Activated T-cell treated with anti-CD3 and anti-CD28 coated beads, Interleukin-2, amount 50 U/mL, for 4 hours (primary cell): ENCODE results near the gene ARMH1. TPM values are rescaled to one million over a fixed set of nuclear protein-coding genes. Genes with fewer than 3 reads are reported as not detected.

Experiments
- ATAC-seq, 2 donors: fragments of 200-7000 bp; cut with Tn5 transposase; one replicate each; pipeline ENCODE4 v1.10.0; 2021
- DNase-seq: peaks from one replicate; pipeline ENCODE4 v3.0.0-alpha.2; 2020
- H3K27me3 Mint-ChIP-seq: one replicate; pipeline ENCODE4 v1.8.0; 2021; ENCODE audit warnings: low read depth, mixed read lengths
- H3K36me3 Mint-ChIP-seq: one replicate; pipeline ENCODE4 v1.8.0; 2022; ENCODE audit warnings: mixed read lengths; ENCODE audit not compliant: insufficient read depth
- H3K4me1 Mint-ChIP-seq: one replicate; pipeline ENCODE4 v1.8.0; 2021; ENCODE audit warnings: low read depth, mixed read lengths
- H3K4me3 Mint-ChIP-seq: one replicate; pipeline ENCODE4 v1.8.0; 2021; ENCODE audit warnings: mild to moderate bottlenecking, moderate library complexity, mixed read lengths
- H3K9me3 Mint-ChIP-seq: one replicate; pipeline ENCODE4 v1.8.0; 2021; ENCODE audit warnings: mixed read lengths
- total RNA-seq, 3 donors: library from RNA; stranded (reverse); gene quantifications; one replicate each; pipeline ENCODE4 v1.2.1, GENCODE V29; 2021

Gene ARMH1
- total RNA-seq, 3 donors from 2014 or later = 29.4 to 57.2 (median 49.5) TPM

DNA sequence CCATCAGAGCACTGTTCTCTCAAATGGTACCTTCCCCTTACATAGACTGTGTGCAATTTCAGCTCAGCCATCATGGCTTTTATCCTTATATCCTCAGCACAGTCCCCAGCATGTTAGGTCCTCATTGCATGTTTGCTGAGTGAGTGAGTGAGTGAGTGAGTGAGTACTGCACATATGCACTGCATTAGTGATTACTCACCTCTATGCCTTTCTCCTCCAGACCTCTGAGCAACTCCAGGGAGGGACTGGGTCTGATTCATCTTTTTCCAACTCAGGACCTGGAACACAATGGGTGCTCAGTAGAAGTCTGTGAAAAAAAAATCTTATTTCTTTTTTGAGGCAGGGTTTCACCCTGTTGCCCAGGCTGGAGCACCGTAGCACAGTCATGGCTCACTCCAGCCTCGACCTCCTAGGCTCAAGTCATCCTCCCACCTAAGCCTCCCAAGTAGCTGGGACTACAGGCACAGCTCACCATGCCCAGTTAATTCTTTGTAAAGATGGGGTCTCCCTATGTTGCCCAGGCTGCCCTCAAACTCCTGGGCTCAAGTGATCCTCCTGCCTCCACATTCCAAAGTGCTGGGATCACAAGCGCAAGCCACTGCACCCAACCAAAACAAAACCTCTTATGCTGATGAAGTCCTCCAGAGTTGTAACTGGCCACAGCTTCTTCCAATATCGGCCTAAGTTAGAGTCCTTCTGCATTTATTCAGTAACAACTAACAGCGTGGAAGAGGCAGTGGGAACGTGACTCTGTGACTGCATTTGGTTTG lies 32.8 kb downstream of the ARMH1 start:
- DNase-seq (no peak), ATAC-seq (peak in 1 of 2 donors; percentile 38)
- Mint-ChIP-seq H3K36me3 (no peaks in the 10 kb centered on the region), H3K27me3 (peaks cover 3% of the 10 kb centered on the region), H3K9me3 (no peaks in the 10 kb centered on the region), H3K4me1 (peaks cover 15% of the 10 kb centered on the region), H3K4me3 (no peak overlapping the region)

DNA sequence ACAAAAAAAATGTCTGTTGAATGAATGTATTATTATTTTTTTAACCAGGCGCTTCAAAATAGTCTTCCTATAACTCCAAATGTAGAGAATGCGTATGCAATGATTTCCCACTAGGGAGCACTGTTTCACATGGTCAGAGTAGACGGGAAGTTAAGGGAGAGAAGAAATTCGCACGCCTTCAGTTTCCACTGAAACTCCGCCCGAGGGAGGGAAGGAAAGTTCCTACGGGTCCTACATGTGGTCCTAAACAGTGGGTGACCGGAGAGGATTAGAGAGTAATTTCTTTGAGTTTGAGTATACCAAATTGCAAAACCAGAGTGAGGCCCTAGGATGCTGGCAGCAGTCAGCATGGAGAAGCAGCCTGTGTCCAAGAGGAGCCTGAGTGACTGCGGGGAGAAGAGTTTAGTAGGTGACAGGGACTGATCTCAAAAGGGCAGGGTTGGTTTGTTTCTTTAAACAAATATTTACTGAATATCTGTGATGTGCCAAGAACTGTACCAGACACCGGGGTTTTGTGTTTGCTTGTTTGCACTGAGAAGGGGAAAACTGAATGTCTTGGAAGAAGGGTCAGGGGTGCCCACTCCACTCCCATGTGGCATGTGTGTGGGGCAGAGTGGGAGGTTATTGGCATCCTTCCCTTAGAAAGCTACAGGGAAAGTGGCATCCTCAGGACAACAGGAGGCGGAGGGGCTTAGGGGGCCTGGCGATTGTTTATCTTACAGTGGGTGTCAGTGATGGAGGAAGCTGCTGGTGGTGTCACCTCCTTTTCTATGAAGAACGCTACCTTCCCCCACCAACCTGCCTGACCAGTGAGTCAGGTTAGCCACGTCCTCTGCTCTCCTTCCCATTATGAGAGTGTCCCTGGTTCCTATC lies 33.7 kb downstream of the ARMH1 start:
- H3K9me3 Mint-ChIP-seq = no peaks in the 10 kb centered on the region
- no peak for DNase-seq
- H3K36me3 Mint-ChIP-seq = no peaks in the 10 kb centered on the region
- peaks cover 3% of the 10 kb centered on the region for H3K27me3 Mint-ChIP-seq
- H3K4me1 Mint-ChIP-seq = peaks cover 15% of the 10 kb centered on the region
- ATAC-seq = peak; percentile 75 to 85
- peak overlapping the region; percentile 62 for H3K4me3 Mint-ChIP-seq

DNA sequence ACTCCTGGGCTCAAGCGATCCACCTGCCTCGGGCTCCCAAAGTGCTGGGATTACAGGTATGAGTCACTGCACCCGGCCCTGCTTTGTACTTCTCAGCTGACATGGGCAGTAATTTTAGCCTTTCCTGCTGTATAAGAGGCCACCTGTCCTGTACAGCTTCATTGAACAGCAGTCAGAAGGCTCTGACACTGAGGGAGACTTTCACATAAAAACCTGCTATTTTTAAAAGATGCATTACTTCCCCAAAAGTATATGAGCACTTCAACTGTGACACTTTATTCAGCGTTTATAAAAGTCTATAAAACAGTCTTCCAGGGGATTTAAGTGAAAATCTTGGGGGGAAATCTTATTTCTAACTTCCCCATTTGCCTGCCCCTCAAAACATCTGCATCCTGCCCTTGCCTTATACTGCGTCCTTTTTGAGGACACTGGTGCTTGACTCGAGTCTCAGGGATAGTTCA lies 38.8 kb downstream of the ARMH1 start:
- H3K36me3 Mint-ChIP-seq = no peaks in the 10 kb centered on the region
- no peaks in the 10 kb centered on the region for H3K9me3 Mint-ChIP-seq
- DNase-seq (no peak), ATAC-seq (no peak)
- H3K27me3 Mint-ChIP-seq = peaks cover 3% of the 10 kb centered on the region
- peaks cover 39% of the 10 kb centered on the region for H3K4me1 Mint-ChIP-seq
- H3K4me3 Mint-ChIP-seq = no peak overlapping the region

- no peak for DNase-seq
- H3K36me3 Mint-ChIP-seq = no peaks in the 10 kb centered on the region
- no peak for ATAC-seq
- H3K9me3 Mint-ChIP-seq = no peaks in the 10 kb centered on the region
- H3K27me3 Mint-ChIP-seq = no peaks in the 10 kb centered on the region
- H3K4me3 Mint-ChIP-seq = no peak overlapping the region
- peaks cover 43% of the 10 kb centered on the region for H3K4me1 Mint-ChIP-seq
These were observed 40.0 kb downstream of the ARMH1 start for GRCh38 chr1:44714532-44714931.

DNA sequence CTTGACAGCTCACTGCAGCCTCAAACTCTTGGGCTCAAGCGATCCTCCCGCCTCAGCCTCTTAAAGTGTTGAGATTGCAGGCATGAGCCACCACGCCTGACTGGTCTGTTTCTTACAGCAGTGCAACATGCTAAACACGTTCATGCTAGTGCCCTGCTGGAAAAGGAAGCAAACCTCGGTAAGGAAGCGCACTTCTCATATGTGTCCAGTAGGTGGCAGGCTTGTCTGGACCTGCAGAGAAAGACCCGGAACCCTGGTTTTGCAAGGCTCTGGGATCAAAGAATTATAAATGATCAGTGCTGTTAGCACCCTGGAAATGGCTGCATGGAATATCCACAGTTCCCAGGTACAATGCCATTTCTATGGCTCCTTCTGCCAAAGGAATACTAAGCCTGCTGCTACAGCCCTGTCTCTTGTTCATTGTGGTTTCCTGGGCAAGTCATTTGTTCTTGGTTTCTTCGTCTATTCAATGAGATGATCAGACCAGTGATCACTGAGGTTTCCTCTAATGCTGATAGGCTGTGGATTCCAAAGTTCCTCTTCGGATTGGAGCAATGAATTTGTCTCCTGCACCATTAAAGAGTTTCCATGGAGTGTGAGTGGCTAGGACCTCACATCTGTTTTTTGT lies 40.5 kb downstream of the ARMH1 start:
- no peaks in the 10 kb centered on the region for H3K36me3 Mint-ChIP-seq
- H3K4me1 Mint-ChIP-seq = peaks cover 47% of the 10 kb centered on the region
- H3K4me3 Mint-ChIP-seq = peak overlapping the region; percentile 17
- ATAC-seq = peak; percentile 79 to 86
- peak; percentile 61 for DNase-seq
- H3K9me3 Mint-ChIP-seq = no peaks in the 10 kb centered on the region
- no peaks in the 10 kb centered on the region for H3K27me3 Mint-ChIP-seq

DNA sequence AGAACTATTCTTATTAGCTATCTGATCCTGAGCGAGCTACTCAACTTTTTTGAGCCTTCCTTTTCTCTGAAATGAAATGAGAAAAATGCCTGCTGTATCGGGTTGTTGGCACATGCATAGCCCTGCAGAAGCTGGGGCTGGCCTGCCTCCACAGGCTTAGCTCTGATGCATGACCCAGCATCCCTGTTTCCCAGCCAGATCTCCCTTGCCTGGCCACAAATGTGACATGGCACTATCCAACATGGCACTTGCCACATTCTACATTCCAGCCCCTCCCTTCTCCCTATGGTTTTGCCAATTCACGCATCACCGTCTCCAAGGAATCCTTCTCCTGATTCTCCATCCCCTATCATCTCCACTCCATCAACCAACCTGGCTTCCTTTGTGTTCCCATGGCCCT lies 42.6 kb downstream of the ARMH1 start:
- no peaks in the 10 kb centered on the region for H3K27me3 Mint-ChIP-seq
- peaks cover 67% of the 10 kb centered on the region for H3K4me1 Mint-ChIP-seq
- no peaks in the 10 kb centered on the region for H3K9me3 Mint-ChIP-seq
- no peak for ATAC-seq
- no peak overlapping the region for H3K4me3 Mint-ChIP-seq
- DNase-seq = no peak
- no peaks in the 10 kb centered on the region for H3K36me3 Mint-ChIP-seq

- Mint-ChIP-seq H3K27me3 (no peaks in the 10 kb centered on the region), H3K4me1 (peaks cover 67% of the 10 kb centered on the region), H3K36me3 (no peaks in the 10 kb centered on the region), H3K9me3 (no peaks in the 10 kb centered on the region), H3K4me3 (no peak overlapping the region)
- ATAC-seq (no peak), DNase-seq (no peak)
These were observed 43.1 kb downstream of the ARMH1 start for GRCh38 chr1:44717653-44718052.

DNA sequence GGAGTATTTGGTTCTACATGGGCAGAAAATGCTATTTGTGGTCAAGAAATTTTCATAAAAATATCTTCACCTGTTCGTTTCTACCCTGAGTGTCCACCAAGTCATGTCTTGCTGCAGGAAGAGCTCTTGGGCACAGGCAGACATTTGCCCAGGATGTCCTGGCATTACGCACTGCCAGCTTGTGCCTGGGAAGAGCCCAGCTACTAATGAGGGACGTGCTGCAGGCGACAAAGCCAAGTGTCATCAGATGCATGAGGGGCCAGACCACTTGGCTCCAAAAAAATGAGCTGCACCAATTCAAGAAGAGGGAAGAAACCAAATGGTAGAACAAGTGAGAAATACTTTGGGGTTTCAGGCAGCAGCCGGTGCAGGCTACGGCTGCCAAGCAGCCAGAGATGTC lies 43.6 kb downstream of the ARMH1 start:
- H3K4me1 Mint-ChIP-seq = peaks cover 70% of the 10 kb centered on the region
- ATAC-seq (no peak), DNase-seq (no peak)
- no peaks in the 10 kb centered on the region for H3K36me3 Mint-ChIP-seq
- no peak overlapping the region for H3K4me3 Mint-ChIP-seq
- no peaks in the 10 kb centered on the region for H3K9me3 Mint-ChIP-seq
- no peaks in the 10 kb centered on the region for H3K27me3 Mint-ChIP-seq

- no peak for DNase-seq
- Mint-ChIP-seq H3K36me3 (no peaks in the 10 kb centered on the region), H3K4me1 (peaks cover 80% of the 10 kb centered on the region), H3K4me3 (no peak overlapping the region), H3K9me3 (no peaks in the 10 kb centered on the region), H3K27me3 (no peaks in the 10 kb centered on the region)
- no peak for ATAC-seq
These were observed 44.8 kb downstream of the ARMH1 start for GRCh38 chr1:44719318-44719717.

DNA sequence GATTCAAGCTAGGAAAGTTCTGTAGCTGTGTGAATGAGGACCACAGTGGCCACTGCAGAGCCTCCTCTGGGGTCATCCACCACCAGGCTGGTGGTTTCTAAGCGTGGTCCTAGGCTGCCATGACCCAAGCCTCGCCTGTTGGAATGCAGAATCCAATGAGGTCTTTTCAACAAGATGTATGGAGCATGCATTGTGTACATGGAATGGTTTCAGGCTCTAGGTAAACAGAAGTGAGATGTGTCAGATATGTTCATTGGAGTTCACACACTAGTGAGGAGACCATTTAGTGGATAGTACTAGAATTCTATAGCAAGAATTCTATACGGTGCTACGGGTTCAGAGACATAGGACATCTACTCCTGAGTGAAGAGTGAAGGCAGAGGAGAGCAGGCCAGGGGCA lies 45.8 kb downstream of the ARMH1 start:
- H3K4me1 Mint-ChIP-seq = peaks cover 80% of the 10 kb centered on the region
- ATAC-seq (no peak), DNase-seq (no peak)
- no peaks in the 10 kb centered on the region for H3K9me3 Mint-ChIP-seq
- peak overlapping the region; percentile 27 for H3K4me3 Mint-ChIP-seq
- peaks cover 2% of the 10 kb centered on the region for H3K36me3 Mint-ChIP-seq
- H3K27me3 Mint-ChIP-seq = no peaks in the 10 kb centered on the region

DNA sequence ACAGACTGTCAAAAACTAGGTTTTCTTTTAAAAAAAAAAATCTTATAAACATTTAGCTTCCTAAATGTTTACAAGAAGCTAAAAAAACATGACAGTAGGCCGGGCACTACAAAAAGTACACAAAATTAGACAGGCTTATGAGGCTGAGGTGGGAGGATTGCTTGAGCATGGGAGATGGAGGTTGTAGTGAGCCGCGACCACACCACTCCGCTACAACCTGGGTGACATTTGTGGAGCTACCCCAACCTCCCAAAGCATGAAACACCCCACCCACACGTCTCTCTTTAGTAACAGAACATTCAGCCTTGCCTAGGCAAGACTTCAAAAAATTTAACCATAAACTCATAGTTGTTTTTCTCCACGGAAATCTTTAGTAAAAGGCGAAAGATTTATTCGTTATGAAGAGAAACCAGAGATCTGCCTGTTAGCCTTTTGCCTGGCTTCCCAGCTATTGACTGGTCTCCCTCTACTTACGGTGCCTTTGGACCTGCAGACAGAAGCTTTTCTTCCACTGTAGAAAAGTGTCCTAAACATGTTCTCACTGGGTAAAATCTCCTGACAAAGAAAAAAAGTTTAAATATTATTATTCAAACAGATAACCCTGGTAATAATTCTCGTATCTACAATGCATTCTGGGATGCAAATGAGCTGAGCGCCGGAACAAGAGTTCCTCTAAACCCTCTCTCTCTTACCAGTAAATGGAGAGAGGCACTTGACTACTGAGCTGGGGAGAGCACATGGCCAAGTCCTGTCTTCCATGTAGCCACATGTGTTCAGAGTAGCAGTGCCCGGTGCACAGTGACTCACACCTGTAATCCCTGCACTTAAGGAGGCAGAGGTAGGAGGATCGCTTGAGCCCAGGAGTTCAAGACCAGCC lies 47.2 kb downstream of the ARMH1 start:
- Mint-ChIP-seq H3K4me3 (peak overlapping the region; percentile 42), H3K27me3 (no peaks in the 10 kb centered on the region), H3K9me3 (no peaks in the 10 kb centered on the region), H3K36me3 (peaks cover 2% of the 10 kb centered on the region), H3K4me1 (peaks cover 74% of the 10 kb centered on the region)
- peak; percentile 78 to 85 for ATAC-seq
- DNase-seq = peak; percentile 57

- Mint-ChIP-seq H3K36me3 (peaks cover 2% of the 10 kb centered on the region), H3K4me1 (peaks cover 67% of the 10 kb centered on the region), H3K4me3 (peak overlapping the region; percentile 74), H3K9me3 (no peaks in the 10 kb centered on the region), H3K27me3 (no peaks in the 10 kb centered on the region)
- ATAC-seq = no peak
- no peak for DNase-seq
These were observed 48.5 kb downstream of the ARMH1 start for GRCh38 chr1:44723064-44723463.

DNA sequence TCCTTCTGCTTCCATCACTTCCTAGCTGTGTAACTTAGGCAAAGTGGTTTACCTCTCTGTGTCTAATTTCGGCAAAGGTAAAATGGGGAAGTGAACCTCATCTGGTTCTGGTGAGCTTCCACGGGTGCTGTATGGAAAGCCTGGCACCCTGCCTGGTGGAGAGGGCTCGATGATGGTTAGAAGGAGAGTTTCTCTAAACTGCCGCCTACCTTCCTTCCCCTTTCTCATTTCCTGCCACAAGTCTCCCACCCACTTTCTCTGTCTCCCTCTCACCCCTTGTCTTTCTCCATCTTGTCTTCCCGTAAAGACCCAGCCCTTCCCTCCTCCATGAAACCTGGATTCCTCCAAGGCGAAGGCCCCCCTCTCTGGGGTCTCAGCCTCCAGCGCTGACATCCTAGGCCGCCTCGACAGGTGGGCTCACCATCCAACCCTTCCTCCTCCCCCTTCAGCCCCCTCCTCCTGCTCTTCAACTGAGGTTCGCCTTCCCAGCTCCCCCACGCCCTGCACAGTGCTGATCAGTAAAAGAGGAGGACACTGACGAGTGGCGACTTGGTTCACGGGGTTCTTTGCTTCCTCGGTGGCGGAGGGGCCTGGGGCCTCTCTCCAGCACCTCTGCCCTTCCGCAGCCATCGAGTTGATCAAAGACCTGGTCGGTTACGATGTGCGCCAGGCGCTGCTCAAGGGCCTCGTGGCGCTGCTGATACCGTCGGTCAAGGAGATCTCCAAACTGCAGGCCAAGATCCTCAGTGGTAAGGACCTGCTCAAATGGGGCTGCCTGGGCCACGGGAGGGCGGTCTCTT lies 49.2 kb downstream of the ARMH1 start:
- H3K27me3 Mint-ChIP-seq = no peaks in the 10 kb centered on the region
- H3K4me3 Mint-ChIP-seq = peak overlapping the region; percentile 74
- H3K4me1 Mint-ChIP-seq = peaks cover 62% of the 10 kb centered on the region
- peaks cover 2% of the 10 kb centered on the region for H3K36me3 Mint-ChIP-seq
- DNase-seq = peak; percentile 32
- peak; percentile 4 for ATAC-seq
- no peaks in the 10 kb centered on the region for H3K9me3 Mint-ChIP-seq
